Stomach (tissue), 4 donors: ENCODE data around the gene PRKN.

Experiments used
- EP300 ChIP-seq: sonication (generic); formaldehyde crosslinking; IDR thresholded peaks from one replicate; pipeline ENCODE4 v1.6.1; 2017; ENCODE audit warnings: antibody characterized with exemption
- POLR2A ChIP-seq, 4 donors: fragments of 450-650 bp; IDR thresholded peaks; one replicate each; pipeline ENCODE4 v1.6.1; 2016; ENCODE audit warnings: antibody characterized with exemption in 4 of 4, control low read depth in 2 of 4, mild to moderate bottlenecking in 1 of 4, moderate library complexity in 1 of 4
- POLR2AphosphoS5 ChIP-seq, 3 donors: sonication (generic); formaldehyde crosslinking; IDR thresholded peaks; one replicate each; pipeline ENCODE4 v1.6.1; 2016; ENCODE audit warnings: antibody characterized with exemption in 3 of 3
- TF ChIP-seq, protein P1 (sequence below), 7 experiments: fragments of 450-650 bp in 4 of 7; fragments of 200-600 bp in 3 of 7; sonication (generic) in 3 of 7; IDR thresholded peaks; one replicate each; pipeline ENCODE4 v1.5.1; 2016 to 2019; ENCODE audit warnings: antibody characterized with exemption in 7 of 7, control low read depth in 2 of 7, mild to moderate bottlenecking in 1 of 7

DNA sequence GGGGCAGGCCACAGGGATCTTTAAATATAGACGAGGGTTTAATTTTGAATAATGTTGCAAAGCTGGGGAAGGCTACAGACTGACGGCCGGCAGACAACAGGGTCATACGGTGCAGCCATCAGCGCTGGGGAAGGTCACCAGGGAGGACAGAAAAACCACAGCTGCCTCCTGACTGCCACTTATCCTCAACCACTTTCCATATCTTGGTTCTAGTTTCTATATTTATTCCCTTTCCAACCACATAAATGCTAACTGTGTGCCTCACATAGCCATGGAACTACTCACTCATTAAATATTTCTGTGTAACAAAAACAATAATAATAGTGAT, 1368.0 kb downstream of the PRKN start:
- TF ChIP-seq POLR2A (IDR thresholded peaks at IDR 0.05) = no peak
- TF ChIP-seq, protein P1, sequence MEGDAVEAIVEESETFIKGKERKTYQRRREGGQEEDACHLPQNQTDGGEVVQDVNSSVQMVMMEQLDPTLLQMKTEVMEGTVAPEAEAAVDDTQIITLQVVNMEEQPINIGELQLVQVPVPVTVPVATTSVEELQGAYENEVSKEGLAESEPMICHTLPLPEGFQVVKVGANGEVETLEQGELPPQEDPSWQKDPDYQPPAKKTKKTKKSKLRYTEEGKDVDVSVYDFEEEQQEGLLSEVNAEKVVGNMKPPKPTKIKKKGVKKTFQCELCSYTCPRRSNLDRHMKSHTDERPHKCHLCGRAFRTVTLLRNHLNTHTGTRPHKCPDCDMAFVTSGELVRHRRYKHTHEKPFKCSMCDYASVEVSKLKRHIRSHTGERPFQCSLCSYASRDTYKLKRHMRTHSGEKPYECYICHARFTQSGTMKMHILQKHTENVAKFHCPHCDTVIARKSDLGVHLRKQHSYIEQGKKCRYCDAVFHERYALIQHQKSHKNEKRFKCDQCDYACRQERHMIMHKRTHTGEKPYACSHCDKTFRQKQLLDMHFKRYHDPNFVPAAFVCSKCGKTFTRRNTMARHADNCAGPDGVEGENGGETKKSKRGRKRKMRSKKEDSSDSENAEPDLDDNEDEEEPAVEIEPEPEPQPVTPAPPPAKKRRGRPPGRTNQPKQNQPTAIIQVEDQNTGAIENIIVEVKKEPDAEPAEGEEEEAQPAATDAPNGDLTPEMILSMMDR (IDR thresholded peaks at IDR 0.05) = no peak
- no peak for TF ChIP-seq EP300
- TF ChIP-seq POLR2AphosphoS5 (IDR thresholded peaks at IDR 0.05) = no peak
